Choroid plexus epithelial cell (primary cell): ENCODE measurements around the gene OR2T35.
"Not testable (repeated sequence)": the region's sequence is repeated elsewhere in the genome, so short reads cannot be mapped to it uniquely, and the experiment has no call there.

Source experiments
- DNase-seq: peaks from one replicate; pipeline ENCODE4 v3.0.0-alpha.2; 2010; ENCODE audit warnings: low read depth
- H3K4me3 ChIP-seq: 2 replicates; pipeline ENCODE4 v1.5.1; 2011; ENCODE audit warnings: low read depth, mild to moderate bottlenecking, control low read depth, low read length, moderate library complexity
- TF ChIP-seq, protein P1 (sequence below): conservative IDR thresholded peaks from 2 replicates; pipeline ENCODE4 v1.5.1; 2011; ENCODE audit warnings: low read depth, mild to moderate bottlenecking, control low read depth, inconsistent platforms, low read length, moderate library complexity

The OR2T35 gene

GRCh38 chr1:248645178-248645577 lies at the start of gene OR2T35:
TSS of gene OR2T35 (minus strand) at chr1:248645278. CDS start at chr1:248639258, 6,020 bp downstream.
- not testable (repeated sequence) for H3K4me3 ChIP-seq, DNase-seq

DNA sequence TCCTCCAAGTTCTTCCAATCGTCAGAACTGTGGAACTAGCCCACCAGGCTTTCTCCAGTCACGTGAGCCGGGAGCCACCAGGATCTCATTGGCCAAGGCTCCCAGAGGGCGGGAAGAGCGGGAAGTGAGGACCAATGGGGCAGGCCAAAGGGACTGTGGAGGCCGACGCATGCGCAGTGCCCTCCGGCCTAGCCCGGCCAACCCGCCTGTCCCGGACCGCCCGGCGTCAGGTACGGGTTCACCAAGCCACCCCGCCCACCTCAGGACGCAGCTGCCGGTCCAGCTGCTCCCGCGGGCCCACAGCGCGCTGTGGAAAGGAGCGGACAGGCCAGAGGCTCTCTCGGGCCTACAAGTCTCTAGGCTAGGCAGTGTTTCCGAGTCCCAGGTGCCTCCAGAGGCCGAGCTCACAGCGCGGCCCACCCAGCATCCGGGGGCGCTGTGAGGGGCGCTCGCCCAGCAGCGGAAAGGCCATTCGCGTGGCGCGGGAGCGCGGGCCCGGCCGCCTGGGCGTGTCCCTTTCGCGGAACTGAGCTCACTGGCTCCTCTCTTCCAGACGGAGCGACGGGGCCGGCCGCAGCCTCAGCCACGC lies 46.6 kb upstream of the OR2T35 start:
- TF ChIP-seq, protein P1, sequence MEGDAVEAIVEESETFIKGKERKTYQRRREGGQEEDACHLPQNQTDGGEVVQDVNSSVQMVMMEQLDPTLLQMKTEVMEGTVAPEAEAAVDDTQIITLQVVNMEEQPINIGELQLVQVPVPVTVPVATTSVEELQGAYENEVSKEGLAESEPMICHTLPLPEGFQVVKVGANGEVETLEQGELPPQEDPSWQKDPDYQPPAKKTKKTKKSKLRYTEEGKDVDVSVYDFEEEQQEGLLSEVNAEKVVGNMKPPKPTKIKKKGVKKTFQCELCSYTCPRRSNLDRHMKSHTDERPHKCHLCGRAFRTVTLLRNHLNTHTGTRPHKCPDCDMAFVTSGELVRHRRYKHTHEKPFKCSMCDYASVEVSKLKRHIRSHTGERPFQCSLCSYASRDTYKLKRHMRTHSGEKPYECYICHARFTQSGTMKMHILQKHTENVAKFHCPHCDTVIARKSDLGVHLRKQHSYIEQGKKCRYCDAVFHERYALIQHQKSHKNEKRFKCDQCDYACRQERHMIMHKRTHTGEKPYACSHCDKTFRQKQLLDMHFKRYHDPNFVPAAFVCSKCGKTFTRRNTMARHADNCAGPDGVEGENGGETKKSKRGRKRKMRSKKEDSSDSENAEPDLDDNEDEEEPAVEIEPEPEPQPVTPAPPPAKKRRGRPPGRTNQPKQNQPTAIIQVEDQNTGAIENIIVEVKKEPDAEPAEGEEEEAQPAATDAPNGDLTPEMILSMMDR = no peak
- no peak overlapping the region for H3K4me3 ChIP-seq

DNA sequence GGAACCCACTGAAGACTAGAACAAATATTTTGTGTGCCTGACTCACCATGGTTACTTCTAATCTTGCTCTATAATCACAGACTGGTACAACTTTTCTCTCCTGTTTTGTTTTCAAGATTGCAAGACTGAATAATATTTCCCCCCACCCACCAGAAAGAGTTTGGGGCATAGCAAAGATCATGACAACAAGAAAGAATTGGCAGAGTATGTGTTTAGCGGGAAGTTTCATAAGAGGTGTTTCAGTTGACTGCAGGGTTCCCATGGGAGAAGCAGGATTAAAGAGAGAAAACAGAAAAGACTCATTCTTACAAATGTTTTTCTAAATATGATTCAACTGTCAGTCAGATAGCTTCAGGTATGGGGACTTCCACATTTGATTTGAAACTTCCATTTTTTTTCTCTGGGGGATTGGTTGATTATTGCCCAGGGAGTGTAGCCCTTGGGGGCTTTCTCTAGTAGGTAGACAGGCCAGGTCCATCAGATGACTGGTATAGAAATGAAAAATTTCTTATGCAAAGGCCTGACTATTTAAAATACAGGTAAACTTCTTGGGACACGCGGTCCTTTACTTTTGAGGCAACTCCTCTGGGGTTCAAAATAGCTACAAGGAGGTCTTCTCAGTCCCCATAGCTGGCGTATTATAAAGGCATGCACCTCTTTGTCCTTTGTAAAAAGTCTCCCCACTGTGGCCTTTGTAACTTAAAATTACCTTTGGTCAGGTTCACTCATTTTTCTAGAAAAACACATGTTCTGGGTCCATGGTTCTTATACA lies 43.6 kb upstream of the OR2T35 start:
- no peak for DNase-seq
- H3K4me3 ChIP-seq = no peak overlapping the region
- TF ChIP-seq, protein P1 = no peak

More for the DNA sequence above, 46.6 kb upstream of the OR2T35 start:
- DNase-seq = no peak

GRCh38 chr1:248686815-248687214 lies 41.7 kb upstream of the OR2T35 start:
- no peak for DNase-seq

GRCh38 chr1:248681651-248682050 lies 36.6 kb upstream of the OR2T35 start:
- H3K4me3 ChIP-seq = no peak overlapping the region
- no peak for DNase-seq
- TF ChIP-seq, protein P1 = no peak

More at GRCh38 chr1:248686815-248687214, 41.7 kb upstream of the OR2T35 start:
- TF ChIP-seq, protein P1 = no peak
- H3K4me3 ChIP-seq = no peak overlapping the region

DNA sequence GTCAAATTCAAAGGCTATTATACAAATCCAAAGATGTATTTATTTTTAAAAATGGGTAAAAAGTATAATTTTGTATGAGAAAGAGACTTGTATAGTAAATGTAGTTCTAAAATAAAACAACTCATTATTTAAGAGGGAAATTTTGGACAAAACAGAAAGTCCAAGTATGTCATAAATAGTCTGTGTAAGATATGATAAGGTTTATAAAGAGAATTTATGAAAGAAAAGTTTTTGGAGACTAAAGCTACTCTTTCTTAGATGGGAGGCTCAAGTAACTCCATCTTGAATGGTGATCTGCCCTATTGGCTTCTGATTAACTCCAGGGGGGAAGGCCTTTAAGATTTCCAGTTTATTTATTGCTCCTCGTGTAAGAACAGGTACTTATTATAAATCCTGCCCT lies 24.9 kb upstream of the OR2T35 start:
- DNase-seq = peak; percentile 1
- TF ChIP-seq, protein P1 = no peak

DNA sequence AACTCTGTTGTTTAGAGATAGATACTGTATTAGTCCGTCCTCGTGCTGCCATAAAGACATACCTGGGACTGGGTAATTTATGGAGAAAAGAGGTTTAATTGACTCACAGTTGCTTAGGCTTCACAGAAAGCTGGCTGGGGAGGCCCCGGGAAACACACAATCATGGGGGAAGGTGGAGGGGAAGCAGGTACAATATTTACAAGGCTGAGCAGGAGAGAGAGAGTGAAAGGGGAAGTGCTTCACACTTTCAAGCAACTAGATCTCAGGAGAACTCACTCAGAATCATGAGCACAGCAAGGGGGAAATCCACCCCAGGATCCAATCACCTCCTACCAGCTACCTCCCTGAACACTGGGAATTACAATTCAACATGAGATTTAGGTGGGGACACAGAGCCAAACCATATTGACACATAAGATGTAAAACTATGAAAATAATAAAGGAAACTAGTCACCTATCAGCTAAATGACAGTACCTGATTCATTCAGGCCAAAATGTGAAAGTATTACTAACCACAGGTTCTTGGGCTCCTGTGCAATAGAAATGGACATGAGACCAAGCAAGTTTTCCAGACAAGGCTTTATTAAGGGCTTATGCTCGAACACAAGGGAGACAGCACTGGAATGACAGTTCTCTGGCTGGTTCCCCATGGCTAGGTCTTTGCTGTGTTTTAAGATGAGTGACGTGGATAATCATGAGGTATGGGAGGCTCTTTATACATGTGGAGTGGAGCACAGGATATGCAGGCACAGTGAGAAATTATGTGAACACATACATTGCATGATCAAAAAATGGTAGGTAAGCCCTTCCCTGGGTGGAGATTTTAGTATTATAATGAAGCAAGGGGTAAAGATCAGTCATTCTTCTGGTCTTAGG lies 18.6 kb upstream of the OR2T35 start:
- not testable (repeated sequence) for H3K4me3 ChIP-seq, DNase-seq

More for the DNA sequence above, 24.9 kb upstream of the OR2T35 start:
- no peak overlapping the region for H3K4me3 ChIP-seq

DNA sequence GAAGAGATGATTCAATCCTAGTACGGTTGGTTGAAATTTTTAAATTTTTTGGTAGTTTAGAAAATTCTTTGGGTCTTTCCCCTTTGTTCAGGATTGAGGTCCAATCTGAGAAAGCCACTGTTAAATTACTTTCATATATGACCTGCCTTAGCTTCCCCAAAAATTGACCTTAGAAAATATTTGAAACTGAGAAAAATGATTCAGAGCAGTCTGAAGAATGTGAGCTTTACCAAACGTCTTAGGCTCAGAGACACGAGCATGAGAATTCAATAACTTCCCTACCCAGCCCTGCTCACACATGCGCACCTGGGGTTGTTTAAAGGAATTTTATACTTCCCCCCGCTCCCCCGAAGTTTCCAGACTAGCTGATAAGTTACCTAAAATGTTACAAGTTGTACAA lies 11.7 kb upstream of the OR2T35 start:
- not testable (repeated sequence) for DNase-seq, H3K4me3 ChIP-seq

- H3K4me3 ChIP-seq = not testable (repeated sequence)
These were observed 10.3 kb upstream of the OR2T35 start, which contains the start of gene OR2T27 for GRCh38 chr1:248655354-248655753. TSS of gene OR2T27 (minus strand) at chr1:248655528. CDS start at chr1:248650884, 4,644 bp downstream.

DNA sequence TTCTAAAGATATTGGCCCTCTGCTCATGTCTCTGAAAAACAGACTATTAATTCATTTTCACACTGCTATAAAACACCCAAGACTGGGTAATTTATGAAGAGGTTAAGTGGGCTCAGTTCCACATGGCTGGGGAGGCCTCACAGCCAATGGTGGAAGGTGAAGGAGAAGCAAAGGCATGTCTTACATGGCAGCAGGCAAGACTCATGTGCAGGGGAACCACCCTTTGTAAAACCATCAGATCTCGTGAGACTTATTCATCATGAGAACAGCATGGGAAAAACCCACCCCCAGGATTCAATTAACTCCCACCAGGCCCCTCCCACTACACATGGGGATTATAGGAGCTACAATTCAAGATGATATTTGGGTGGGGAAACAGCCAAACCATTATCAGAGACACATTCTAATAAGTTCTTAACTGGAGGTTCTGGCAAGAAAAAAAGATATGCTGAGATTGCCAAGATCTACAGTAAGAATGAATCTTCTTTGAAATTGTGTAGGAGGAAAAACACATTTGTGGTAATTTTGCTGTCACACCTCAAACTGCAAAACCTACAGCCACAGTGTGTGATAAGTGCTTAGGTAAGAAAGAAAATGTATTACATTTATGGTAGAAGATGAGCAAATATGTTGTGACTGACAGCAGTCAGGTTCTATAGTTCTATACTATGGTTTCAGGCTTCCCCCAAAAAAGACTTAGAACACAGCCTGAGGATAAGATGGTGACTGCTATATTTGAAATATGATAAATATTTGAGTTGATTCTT lies 3.9 kb upstream of the OR2T35 start:
- not testable (repeated sequence) for H3K4me3 ChIP-seq, DNase-seq

More at GRCh38 chr1:248655354-248655753, 10.3 kb upstream of the OR2T35 start, which contains the start of gene OR2T27:
- not testable (repeated sequence) for DNase-seq
